GM12892 (cell line): ENCODE measurements around the gene ABCC1.

Experiments
- POLR2A ChIP-seq: IDR thresholded peaks from 2 replicates; pipeline ENCODE4 v1.6.1; 2011; ENCODE audit warnings: low read depth, low read length, control low read depth
- POLR2AphosphoS5 ChIP-seq: IDR thresholded peaks from 2 replicates; pipeline ENCODE4 v1.6.1; 2011; ENCODE audit warnings: low read depth, low read length, control low read depth
- TAF1 ChIP-seq: IDR thresholded peaks from 2 replicates; pipeline ENCODE4 v1.6.1; 2011; ENCODE audit warnings: low read depth, mild to moderate bottlenecking, control low read depth, low read length, borderline replicate concordance

DNA sequence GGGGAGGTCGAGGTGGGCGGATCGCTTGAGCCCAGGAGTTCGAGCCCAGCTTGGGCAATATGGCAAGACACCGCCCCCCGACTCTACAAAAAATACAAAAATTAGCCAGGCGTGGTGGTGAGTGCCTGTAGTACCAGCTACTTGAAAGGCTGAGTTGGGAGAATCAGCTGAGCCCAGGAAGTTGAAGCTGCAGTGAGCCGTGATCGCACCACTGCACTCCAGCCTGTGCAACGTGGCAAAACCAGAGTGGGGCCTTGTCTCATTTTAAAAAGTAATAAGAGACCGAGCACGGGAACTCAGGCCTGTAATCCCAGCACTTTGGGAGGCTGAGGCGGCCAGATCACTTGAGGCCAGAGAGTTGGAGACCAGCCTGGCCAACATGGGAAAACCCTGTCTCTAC is 24.4 kb upstream of the ABCC1 start:
- no peak for TF ChIP-seq POLR2AphosphoS5
- no peak for TF ChIP-seq POLR2A
- no peak for TF ChIP-seq TAF1
